Measurements from ENCODE around the gene ACOX1. TPM values are rescaled to one million over a fixed set of nuclear protein-coding genes. Genes with fewer than 3 reads are reported as not detected.

ACOX1 gene
- total RNA-seq = 25.2 and 25.7 TPM in 2 replicates

GRCh38 chr17:75978938-75979704, at the start of gene ACOX1, which contains the start of gene TEN1:
Gene ACOX1, minus strand, starts transcription at chr17:75979166. Its CDS starts 93 bp downstream, at chr17:75979073.
Gene TEN1, plus strand, starts transcription at chr17:75979240. Its CDS starts 6,953 bp downstream, at chr17:75986193.

GRCh38 chr17:76027159-76027839, 48.3 kb upstream of the ACOX1 start, which contains the start of gene EVPL:
Gene EVPL, minus strand, starts transcription at chr17:76027306. Its CDS starts 108 bp downstream, at chr17:76027198.

GRCh38 chr17:76000755-76001521, 22.0 kb upstream of the ACOX1 start, which contains the start of gene CDK3:
Gene CDK3, plus strand, starts transcription at chr17:76000855. Its CDS starts 571 bp downstream, at chr17:76001426.

GRCh38 chr17:75940727-75941441, 38.1 kb downstream of the ACOX1 start, which contains the start of gene FBF1:
Gene FBF1, minus strand, starts transcription at chr17:75941042. Its CDS starts 2,893 bp downstream, at chr17:75938149.

GRCh38 chr17:75904749-75905521, 74.0 kb downstream of the ACOX1 start, which contains the start of gene MRPL38:
Gene MRPL38, minus strand, starts transcription at chr17:75904884. Its CDS starts 9 bp downstream, at chr17:75904875.

GRCh38 chr17:75896415-75897159, 82.4 kb downstream of the ACOX1 start, which contains the start of gene TRIM65:
Gene TRIM65, minus strand, starts transcription at chr17:75896951. Its CDS starts 14 bp downstream, at chr17:75896937.

Other genes starting within 250 kb of the ACOX1 start
- 51.7 and 54.4 TPM in 2 replicates for gene GALK1, start 214.0 kb downstream of the ACOX1 start, total RNA-seq
- 13.3 and 38.2 TPM in 2 replicates for gene UNK, start 194.4 kb downstream of the ACOX1 start, total RNA-seq
- 0.48 and 4.1 TPM in 2 replicates for gene UNC13D, start 134.8 kb downstream of the ACOX1 start, total RNA-seq
- gene WBP2, start 123.8 kb downstream of the ACOX1 start, total RNA-seq = 36.0 and 60.9 TPM in 2 replicates
- 13.4 and 24.3 TPM in 2 replicates for gene TRIM47, start 100.6 kb downstream of the ACOX1 start, total RNA-seq
- gene TRIM65, start 82.2 kb downstream of the ACOX1 start, total RNA-seq = 27.2 and 30.4 TPM in 2 replicates
- gene MRPL38, start 74.3 kb downstream of the ACOX1 start, total RNA-seq = 26.5 and 28.3 TPM in 2 replicates
- gene FBF1, start 38.1 kb downstream of the ACOX1 start, total RNA-seq = 4.4 and 7.1 TPM in 2 replicates
- gene TEN1, start 74 bp upstream of the ACOX1 start, total RNA-seq = 18.2 and 19.6 TPM in 2 replicates
- gene CDK3, start 21.7 kb upstream of the ACOX1 start, total RNA-seq = 0.78 and 3.7 TPM in 2 replicates
- 0.16 and 0.26 TPM in 2 replicates for gene EVPL, start 48.1 kb upstream of the ACOX1 start, total RNA-seq
- 32.8 and 53.5 TPM in 2 replicates for gene SRP68, start 93.4 kb upstream of the ACOX1 start, total RNA-seq
- gene GALR2, start 95.6 kb upstream of the ACOX1 start, total RNA-seq = 0.16 TPM in 1 of 2 replicates, not detected in the other
- gene ZACN, start 100.0 kb upstream of the ACOX1 start, total RNA-seq = not detected in 2 replicates
- 39.0 and 57.3 TPM in 2 replicates for gene EXOC7, start 124.6 kb upstream of the ACOX1 start, total RNA-seq
- gene FOXJ1, start 162.1 kb upstream of the ACOX1 start, total RNA-seq = not detected in 2 replicates